GM19467 (cell line): Measurements from ENCODE around the gene ARHGEF2.

Experiments used
- ATAC-seq: cut with Tn5 transposase; IDR thresholded peaks from one replicate; pipeline ENCODE4 v1.9.1; 2021; ENCODE audit warnings: mild to moderate bottlenecking, moderate library complexity; ENCODE audit not compliant: unreplicated experiment

ARHGEF2 gene

DNA sequence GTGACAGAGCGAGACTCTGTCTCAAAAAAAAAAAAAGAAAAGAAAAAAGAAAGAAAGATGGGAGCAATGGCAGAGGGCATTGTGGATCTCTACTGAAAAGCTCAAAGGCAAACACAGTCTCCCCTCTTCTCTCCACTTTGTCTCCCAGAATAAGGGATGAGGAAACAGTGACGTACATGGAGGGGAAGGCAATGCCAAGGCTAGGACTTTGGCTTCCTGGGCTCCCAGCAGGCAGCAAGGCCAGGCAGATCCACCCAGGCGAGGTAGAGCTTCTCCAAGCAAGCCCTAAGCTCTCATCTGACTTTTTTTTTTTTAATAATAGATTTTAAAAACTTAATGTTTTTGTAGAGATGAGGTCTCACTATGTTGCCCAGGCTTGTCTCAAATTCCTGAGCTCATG is 4.6 kb downstream of the ARHGEF2 start:
- no peak for ATAC-seq

GRCh38 chr1:155971910-155972809 is 6.2 kb downstream of the ARHGEF2 start:
- no peak for ATAC-seq

DNA sequence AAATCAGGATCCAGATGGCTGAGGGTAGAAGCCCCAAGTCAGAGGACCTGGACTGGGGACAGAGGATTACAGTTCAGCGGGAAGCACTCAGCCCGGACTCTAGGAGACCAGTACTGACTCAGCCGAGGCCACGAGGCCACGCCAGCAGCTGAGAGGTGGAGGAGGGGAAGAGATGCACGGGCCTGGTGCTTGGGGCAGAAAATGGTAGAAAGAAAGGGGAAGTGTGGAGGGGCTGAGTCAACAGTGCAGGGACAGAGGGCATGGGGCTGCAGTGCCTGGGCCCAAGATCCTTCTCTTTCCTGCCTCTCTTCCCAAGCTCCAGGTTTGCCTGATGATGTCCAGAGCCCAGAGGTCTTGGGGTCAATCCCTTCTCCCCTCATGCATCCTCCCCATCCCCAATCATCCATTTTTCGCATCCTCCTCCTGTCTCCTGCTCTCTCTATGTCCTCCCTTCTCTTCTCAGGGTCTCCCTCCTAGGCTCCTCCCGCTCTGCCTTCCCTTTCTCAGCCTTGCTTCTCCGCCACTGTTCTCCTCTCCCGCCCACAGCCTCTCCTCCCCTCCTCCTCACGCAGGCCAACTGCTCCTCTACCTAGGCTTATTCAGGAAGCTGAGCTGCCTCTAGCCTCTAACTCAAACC is 7.7 kb downstream of the ARHGEF2 start:
- no peak for ATAC-seq

- ATAC-seq = no peak
Measured at GRCh38 chr1:155969377-155969791, 9.0 kb downstream of the ARHGEF2 start.

DNA sequence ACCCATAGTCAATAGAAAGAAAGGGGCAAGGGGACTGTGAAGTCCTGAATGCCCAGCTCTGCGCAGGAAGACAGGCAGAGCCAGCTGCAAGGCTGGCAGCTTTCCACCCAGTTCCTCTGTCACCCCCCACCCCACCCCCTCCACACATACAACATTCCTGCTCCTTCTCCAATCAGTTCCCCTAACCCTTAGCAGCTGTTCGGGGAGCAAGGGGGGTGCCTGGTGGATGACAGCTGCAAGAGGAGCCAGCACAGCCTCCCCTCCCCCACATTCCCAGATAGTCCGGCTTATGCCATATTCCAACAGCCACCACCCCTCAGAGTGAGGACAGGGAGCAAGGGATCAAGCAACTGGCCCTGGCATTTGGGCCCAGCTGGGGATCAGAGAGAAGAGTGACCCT is 9.7 kb downstream of the ARHGEF2 start:
- ATAC-seq = no peak

DNA sequence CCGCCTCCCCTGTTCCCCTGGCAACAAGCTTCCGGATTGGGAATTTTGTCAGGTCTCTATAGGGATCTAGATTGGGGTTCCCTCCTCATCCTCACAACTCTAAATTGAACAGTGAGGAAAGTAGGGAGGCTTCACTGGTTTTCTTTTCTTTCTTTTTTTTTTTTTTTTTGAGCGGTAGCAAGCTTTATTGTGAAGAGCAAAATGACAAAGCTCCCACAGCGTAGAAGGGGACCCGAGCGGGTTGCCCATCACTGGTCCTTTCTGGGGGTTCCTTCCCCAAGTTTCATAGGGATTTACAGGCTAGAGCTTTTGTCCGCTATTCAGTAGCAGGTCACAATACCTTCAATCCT is 10.3 kb downstream of the ARHGEF2 start:
- no peak for ATAC-seq

DNA sequence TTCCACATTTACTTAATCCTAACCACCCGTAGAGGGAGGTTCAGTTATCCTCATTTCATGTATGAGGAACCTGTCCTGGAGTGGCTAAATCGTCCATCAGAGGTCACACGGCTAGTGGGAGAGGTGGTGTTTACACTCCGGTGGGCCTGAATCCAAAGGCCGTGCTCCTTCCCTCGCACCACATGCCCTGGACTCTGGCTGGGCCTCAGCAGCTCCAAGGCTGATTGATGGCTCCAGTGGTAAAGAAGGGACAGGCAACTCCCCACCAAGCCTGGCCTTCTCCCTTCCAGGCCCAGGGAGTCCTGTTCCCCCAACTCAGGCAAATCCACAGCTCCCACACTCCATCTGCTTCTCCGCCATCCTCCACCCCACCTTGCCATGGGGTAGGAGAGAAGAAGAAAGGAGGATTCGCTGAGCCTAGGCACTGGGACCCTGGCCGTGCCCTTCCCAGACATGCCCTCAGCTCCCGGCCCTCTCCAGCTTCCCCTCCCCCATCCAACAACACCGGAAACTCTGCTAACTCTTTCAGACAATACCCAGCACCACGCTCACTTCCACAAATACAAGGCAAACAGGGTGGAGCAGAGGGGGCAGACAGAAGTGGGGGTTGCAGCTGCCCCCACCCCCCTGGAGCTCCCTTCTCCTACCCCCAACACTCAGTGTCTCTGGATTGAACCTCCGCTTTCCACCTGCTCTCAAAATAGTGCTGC is 10.9 kb downstream of the ARHGEF2 start:
- ATAC-seq = no peak

DNA sequence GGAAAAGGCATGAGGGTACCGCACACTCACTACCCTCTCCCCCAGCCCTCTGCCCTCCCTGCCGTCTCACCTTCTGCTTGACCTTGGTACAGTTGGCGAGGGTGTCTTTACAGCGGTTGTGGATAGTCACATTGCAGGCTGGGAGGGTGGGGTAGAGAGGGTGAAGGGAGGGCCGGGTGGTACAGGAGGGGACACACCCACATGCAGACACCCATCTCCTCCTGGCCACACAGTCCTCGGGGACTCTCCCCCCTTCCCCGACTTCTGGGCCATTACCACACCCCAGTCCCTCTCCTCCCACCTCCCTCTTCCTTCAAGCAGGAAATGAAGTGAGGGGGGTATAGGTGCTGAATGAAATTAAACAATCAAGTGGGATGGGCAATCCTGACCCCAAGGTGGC is 11.6 kb downstream of the ARHGEF2 start:
- no peak for ATAC-seq

- ATAC-seq = no peak
Measured at GRCh38 chr1:155966135-155966534, 12.2 kb downstream of the ARHGEF2 start.

DNA sequence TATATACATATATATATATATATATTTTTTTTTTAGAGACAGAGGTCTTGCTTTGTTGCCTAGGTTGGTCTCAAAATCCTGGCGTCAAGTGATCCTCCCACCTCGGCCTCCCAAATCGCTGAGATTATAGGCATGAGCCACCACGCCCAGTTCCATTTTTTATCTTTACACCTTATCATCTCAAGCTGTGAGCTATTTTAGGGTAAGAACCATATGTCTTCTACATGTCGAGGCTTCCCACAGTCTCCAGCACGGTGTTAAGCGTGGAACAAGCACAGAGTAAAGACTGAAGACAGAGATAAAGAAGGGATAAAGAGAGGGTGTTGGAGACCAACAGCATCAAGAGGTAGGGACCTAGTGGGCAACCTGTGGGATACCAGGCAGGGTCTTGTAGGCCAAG is 14.2 kb downstream of the ARHGEF2 start:
- ATAC-seq = no peak

DNA sequence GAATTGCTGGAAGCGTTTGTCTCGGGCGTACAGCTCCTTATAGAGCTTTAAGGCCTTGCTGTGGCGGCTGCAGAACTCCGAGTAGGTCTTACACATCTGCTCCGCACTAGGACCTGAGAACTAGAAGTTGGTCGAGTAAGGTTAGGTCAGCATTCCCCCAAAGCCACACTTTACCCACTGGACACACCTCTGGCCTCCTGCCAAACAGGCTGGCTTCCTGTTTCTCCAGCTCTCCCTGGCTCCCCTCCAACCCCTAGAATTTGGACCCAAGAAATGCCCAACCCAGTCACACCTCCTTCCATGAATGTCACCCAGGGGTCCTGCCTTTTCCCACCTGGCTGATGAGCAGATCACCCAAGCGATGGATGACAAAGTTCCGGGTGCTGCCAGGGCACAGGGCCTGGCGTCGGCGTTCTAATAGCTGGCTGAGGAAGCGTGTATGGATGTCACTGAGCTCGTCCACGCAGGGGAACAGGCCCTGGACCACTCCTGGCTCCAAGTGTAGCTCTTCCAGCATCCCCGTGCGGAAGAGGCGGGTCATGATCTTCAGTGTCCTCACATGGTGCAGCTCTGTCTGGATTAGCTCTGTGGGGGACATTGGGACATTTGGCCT is 15.6 kb downstream of the ARHGEF2 start:
- no peak for ATAC-seq

DNA sequence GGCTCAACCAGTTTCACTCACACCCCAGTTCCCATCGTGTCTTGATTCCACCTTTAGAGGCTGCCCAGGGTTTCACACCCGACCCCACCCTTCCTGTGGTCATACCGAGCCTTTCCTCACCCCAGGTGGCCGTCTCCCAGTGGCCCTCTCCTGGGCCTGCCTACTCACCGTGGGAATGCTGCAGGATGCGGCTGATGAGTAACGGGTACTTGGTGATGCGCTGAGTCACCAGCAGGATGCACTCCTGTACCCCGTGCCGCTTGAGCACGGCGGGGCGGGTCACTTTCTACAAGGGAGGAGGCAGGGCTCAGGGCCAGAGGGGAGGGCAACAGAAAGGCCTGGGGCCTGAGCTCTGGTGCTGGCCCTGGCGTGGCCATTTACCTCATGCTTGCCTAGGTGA is 16.4 kb downstream of the ARHGEF2 start:
- no peak for ATAC-seq

DNA sequence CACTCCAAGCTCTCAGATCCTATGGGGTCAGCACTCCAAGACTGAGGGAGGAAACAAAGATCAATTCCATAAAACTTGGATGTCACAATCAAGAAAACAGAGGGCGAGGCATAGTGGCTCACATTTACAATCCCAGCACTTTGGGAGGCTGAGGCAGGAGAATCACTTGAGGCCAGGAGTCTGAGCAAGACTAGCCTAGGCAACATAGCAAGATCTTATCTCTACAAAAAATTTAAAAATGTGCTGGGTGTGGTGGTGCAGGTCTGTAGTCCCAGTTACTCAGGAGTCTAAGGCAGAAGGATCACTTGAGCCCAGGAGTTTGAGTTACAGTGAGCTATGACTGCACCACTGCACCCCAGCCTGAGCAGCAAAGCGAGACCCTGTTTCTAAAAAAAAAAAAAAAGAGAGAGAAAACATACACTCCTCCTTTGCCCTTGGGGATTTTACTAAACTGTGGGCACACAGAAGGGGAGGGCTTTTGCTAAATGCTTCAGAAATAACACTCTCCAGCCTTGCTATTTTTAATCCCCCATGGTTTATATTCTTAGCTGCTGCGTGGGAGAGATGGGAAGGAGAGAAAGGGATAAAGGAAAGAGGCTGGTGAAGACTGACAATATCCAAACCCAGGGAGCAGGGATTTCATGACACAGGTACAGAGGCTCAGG is 18.1 kb downstream of the ARHGEF2 start:
- ATAC-seq = no peak

- ATAC-seq = no peak
Measured at GRCh38 chr1:155957411-155957915, 20.9 kb downstream of the ARHGEF2 start.

DNA sequence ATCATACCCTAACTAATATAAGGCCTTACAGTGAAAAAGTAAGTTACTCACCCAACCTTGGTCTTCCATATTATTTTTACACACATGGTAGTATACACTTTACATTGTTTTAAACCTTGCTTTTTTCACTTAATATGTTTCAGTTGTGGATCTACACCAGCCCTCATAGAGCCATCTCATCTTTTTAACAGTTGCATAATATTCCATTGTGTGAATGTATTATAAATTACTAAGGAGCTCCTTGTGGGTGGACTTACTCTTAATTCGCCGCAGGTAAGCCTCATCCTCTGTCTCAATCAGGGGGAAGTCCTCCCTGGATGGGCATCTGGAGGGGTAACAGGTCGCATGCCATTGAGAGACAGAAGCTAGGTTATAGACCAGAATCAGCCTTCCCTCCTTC is 23.7 kb downstream of the ARHGEF2 start:
- ATAC-seq = no peak

DNA sequence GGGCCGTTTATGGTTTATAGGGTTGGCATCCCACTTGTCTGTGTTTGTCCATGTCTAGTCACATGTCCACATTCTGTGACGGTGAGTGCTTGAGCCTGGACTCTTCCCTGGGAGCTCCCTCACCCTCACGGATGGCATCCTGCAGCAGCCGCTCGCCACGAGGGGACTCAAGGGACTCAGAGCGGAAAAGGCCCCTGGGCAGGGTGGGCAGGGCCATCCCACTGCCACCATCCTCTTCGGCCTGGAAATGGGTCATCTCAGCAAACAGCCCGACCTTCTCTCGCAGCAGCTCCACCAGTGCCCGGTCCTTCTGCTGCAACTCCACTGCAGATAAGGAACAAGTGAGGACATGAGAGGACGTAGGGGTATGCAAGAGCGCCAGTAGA is 25.8 kb downstream of the ARHGEF2 start:
- ATAC-seq = no peak

DNA sequence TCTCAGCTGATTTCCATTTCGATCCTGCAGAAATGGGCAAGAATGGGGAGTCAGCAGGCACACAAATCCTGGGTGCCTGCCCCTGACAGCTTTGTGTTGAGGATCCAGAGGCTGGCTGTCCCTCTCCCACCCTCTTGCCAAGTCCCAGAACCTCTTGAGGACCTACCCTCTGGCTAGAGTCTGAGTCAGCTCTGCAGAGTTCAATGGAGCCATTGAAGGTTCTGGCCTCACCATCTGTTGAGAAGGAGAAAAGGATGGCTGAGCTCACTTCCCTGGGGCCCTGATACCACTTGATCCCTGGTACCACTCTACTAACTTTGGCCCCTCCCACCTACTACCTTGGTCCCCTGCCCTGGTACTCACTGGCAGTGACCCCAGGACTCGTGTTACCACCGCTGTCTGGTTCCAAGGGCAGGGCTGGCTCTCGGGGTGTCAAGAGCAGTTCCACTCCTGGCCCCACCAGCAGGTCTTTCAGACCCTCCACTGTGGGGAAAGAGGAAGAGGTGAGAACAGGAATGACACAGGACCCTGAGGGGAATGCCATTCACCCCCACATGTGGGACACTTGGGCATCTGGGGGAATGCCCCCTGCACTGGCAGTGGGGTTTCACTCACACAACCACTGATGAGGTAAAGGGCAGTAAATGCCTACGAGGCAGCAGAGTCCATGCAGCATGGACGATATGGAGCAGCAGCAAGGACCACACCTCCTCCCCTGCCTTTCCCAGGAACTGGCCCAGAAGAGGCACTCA is 26.4 kb downstream of the ARHGEF2 start:
- no peak for ATAC-seq

DNA sequence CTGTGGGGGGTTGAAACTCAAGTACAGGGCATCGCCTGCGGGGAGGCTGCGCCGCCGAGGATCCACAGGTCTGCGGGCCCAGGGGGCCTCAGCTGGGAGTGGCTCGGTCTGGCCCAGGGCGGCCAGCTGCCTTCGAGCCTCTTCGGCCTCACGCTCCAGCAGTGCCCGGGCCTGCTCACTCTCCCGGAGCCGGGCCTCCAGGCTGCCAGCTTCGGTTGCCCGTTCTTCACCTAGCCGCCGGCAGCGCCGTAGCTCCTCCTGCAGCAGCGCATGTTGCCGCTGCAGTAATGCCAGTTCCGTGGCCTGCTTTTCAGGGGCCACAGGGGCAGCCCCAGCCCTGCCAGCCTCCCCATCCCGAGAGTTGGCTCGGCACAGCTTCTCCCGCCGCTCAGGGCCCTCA is 27.5 kb downstream of the ARHGEF2 start:
- no peak for ATAC-seq

GRCh38 chr1:155947741-155948140 is 30.6 kb downstream of the ARHGEF2 start:
- ATAC-seq = no peak

DNA sequence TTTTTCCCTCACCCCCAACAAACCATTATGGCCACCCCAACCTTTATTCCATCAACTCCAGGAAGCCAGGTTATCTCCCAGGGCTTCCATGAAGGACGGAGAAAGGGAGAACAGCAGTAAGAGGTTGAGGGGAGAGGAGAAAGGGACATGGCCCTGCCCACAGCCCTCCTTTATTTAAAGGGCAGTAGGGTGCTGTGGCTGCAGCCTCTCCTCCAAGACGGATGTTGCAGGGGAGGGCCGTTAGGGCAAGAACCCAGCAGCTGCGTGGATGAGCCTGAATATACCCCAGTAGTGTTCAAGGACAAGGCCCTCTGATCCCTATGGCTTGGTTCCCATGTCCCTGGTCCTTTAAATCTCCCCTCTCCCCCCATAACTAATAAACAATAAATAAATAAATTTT is 31.1 kb downstream of the ARHGEF2 start:
- no peak for ATAC-seq
